Measurements from ENCODE around the gene EAPP.

DNA sequence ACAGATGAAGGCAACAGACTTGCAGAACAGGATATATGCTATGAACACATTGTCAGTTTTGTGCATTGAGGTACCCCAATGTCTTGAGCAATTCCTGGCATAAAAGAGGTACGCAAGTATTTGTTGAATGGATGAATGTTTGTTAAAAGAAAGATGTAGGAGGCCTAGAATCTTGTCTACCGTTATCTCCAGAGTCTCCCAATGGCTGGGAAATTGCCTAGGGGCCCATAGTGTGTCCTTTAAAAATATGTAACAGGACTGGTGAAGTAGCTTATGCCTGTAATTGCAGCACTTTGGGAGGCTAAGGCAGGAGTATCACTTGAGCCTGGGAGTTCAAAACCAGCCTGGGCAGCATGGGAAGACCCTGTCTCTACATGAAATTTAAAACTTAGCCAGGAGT is 57.0 kb downstream of the EAPP start:
- TF ChIP-seq CTCF (conservative IDR thresholded peaks at IDR 0.05) (no peak), ZFX (IDR thresholded peaks at IDR 0.05) (no peak)
